Nephron (organoid): Measurements from ENCODE around the gene COPB2.
"Not testable (repeated sequence)": the region's sequence is repeated elsewhere in the genome, so short reads cannot be mapped to it uniquely, and the experiment has no call there.

ENCODE experiments used
- H3K27ac Mint-ChIP-seq, 3 experiments: 2 replicates each; pipeline ENCODE4 v1.8.0; 2020; ENCODE audit warnings: mixed read lengths in 3 of 3, mild to moderate bottlenecking in 2 of 3, moderate library complexity in 1 of 3
- H3K27me3 Mint-ChIP-seq: 2 replicates; pipeline ENCODE4 v1.8.0; 2021; ENCODE audit warnings: low read depth, mild to moderate bottlenecking, moderate library complexity, mixed read lengths
- H3K36me3 Mint-ChIP-seq: 2 replicates; pipeline ENCODE4 v1.8.0; 2020; ENCODE audit warnings: low read depth, mixed read lengths
- H3K4me1 Mint-ChIP-seq: 2 replicates; pipeline ENCODE4 v1.8.0; 2020; ENCODE audit warnings: mixed read lengths
- H3K4me3 Mint-ChIP-seq, 3 experiments: 2 replicates each; pipeline ENCODE4 v1.8.0; 2020; ENCODE audit warnings: mild to moderate bottlenecking in 3 of 3, mixed read lengths in 3 of 3, moderate library complexity in 2 of 3
- H3K9me3 Mint-ChIP-seq: 2 replicates; pipeline ENCODE4 v1.8.0; 2020; ENCODE audit warnings: mixed read lengths
- CTCF ChIP-seq, 3 experiments: fragments of 200-600 bp; sonication (generic); IDR thresholded peaks; one replicate each; pipeline ENCODE4 v1.5.0; 2021; ENCODE audit warnings: antibody characterized with exemption in 3 of 3; ENCODE audit not compliant: unreplicated experiment in 3 of 3

COPB2 gene

GRCh38 chr3:139388821-139389551, 461 bp downstream of the COPB2 start:
- no peaks in the 10 kb centered on the region for H3K36me3 Mint-ChIP-seq
- H3K27me3 Mint-ChIP-seq: no peaks in the 10 kb centered on the region
- no peaks in the 10 kb centered on the region for H3K9me3 Mint-ChIP-seq
- no peak for TF ChIP-seq CTCF (IDR thresholded peaks at IDR 0.05; ENCODE audit: unreplicated experiment in 3 of 3)
- H3K4me1 Mint-ChIP-seq: peaks cover 54% of the 10 kb centered on the region
- H3K27ac Mint-ChIP-seq: peak overlapping the region; percentile 98 to 99 (median 98)
- peak overlapping the region; percentile 91 to 93 (median 92) for H3K4me3 Mint-ChIP-seq

- H3K36me3 Mint-ChIP-seq: no peaks in the 10 kb centered on the region
- H3K27me3 Mint-ChIP-seq: no peaks in the 10 kb centered on the region
- H3K4me3 Mint-ChIP-seq: peak overlapping the region; percentile 91 to 92 (median 91)
- peaks cover 54% of the 10 kb centered on the region for H3K4me1 Mint-ChIP-seq
- TF ChIP-seq CTCF (IDR thresholded peaks at IDR 0.05; ENCODE audit: unreplicated experiment in 3 of 3): no peak
- no peaks in the 10 kb centered on the region for H3K9me3 Mint-ChIP-seq
- H3K27ac Mint-ChIP-seq: peak overlapping the region; percentile 4 to 76 (median 16)
These were observed 1.4 kb downstream of the COPB2 start for GRCh38 chr3:139388077-139388476.

GRCh38 chr3:139382291-139382690, 7.2 kb downstream of the COPB2 start:
- not testable (repeated sequence) for H3K27ac Mint-ChIP-seq

GRCh38 chr3:139380575-139380974, 8.9 kb downstream of the COPB2 start:
- no peak overlapping the region for H3K27ac Mint-ChIP-seq

More at GRCh38 chr3:139382291-139382690, 7.2 kb downstream of the COPB2 start:
- Mint-ChIP-seq H3K36me3 (peaks cover 45% of the 10 kb centered on the region), H3K4me1 (peaks cover 17% of the 10 kb centered on the region)
- not testable (repeated sequence) for H3K27me3 Mint-ChIP-seq, H3K4me3 Mint-ChIP-seq, H3K9me3 Mint-ChIP-seq

GRCh38 chr3:139378587-139379241, 10.7 kb downstream of the COPB2 start:
- no peak overlapping the region for H3K4me3 Mint-ChIP-seq
- no peak for TF ChIP-seq CTCF (IDR thresholded peaks at IDR 0.05; ENCODE audit: unreplicated experiment in 3 of 3)
- no peaks in the 10 kb centered on the region for H3K4me1 Mint-ChIP-seq
- no peak overlapping the region for H3K27ac Mint-ChIP-seq
- peaks cover 69% of the 10 kb centered on the region for H3K36me3 Mint-ChIP-seq
- no peaks in the 10 kb centered on the region for H3K27me3 Mint-ChIP-seq
- H3K9me3 Mint-ChIP-seq: no peaks in the 10 kb centered on the region

More at GRCh38 chr3:139380575-139380974, 8.9 kb downstream of the COPB2 start:
- TF ChIP-seq CTCF (IDR thresholded peaks at IDR 0.05; ENCODE audit: unreplicated experiment in 3 of 3): no peak
- H3K4me1 Mint-ChIP-seq: peaks cover 1% of the 10 kb centered on the region
- H3K27me3 Mint-ChIP-seq: no peaks in the 10 kb centered on the region
- peaks cover 53% of the 10 kb centered on the region for H3K36me3 Mint-ChIP-seq
- H3K9me3 Mint-ChIP-seq: no peaks in the 10 kb centered on the region
- H3K4me3 Mint-ChIP-seq: no peak overlapping the region

- no peak for TF ChIP-seq CTCF (IDR thresholded peaks at IDR 0.05; ENCODE audit: unreplicated experiment in 3 of 3)
- peaks cover 77% of the 10 kb centered on the region for H3K36me3 Mint-ChIP-seq
- no peaks in the 10 kb centered on the region for H3K9me3 Mint-ChIP-seq
- no peak overlapping the region for H3K4me3 Mint-ChIP-seq
- H3K27me3 Mint-ChIP-seq: no peaks in the 10 kb centered on the region
- H3K27ac Mint-ChIP-seq: no peak overlapping the region
- H3K4me1 Mint-ChIP-seq: no peaks in the 10 kb centered on the region
These were observed 12.1 kb downstream of the COPB2 start for GRCh38 chr3:139377378-139377777.
